ENCODE data around the gene TMED4. TPM values are rescaled to one million over a fixed set of nuclear protein-coding genes. Genes with fewer than 3 reads are reported as not detected.

TMED4 gene
- polyA plus RNA-seq, result 45.8 to 52.0 TPM (median 47.6 TPM) in 3 replicates
- 14.9 TPM for polyA plus RNA-seq (2011; ENCODE audit: low read depth)
- 26.9 and 30.9 TPM in 2 replicates for polyA plus RNA-seq (2011; cell fraction: cytosol; rRNA removed)
- 96.2 and 102 TPM in 2 replicates for polyA plus RNA-seq (2011; cell fraction: nucleus; rRNA removed)
- polyA plus RNA-seq (2012; ENCODE audit: low replicate concordance), result 29.1 and 43.1 TPM in 2 replicates
- 41.7 to 49.6 TPM (median 43.4 TPM) in 3 replicates for polyA minus RNA-seq
- 69.8 TPM for polyA minus RNA-seq (2011; cell fraction: cytosol; rRNA and poly(A)+ RNA removed)
- 38.5 and 48.6 TPM in 2 replicates for polyA minus RNA-seq (2011; cell fraction: nucleus; rRNA and poly(A)+ RNA removed)

GRCh38 chr7:44581879-44582603 lies at the start of gene TMED4:
Gene TMED4, minus strand, starts transcription at chr7:44582231. Its CDS starts 25 bp downstream, at chr7:44582206.
- no peaks in the 10 kb centered on the region for H3K9me3 ChIP-seq (ENCODE audit: control insufficient read depth, low read depth, low read length)
- H4K20me1 ChIP-seq (ENCODE audit: control insufficient read depth, extremely low read depth, insufficient read depth, low read length), result no peaks in the 10 kb centered on the region
- no peak for TF ChIP-seq EZH2 (IDR thresholded peaks at IDR 0.05; ENCODE audit: low read length)
- no peak for TF ChIP-seq CTCF (optimal IDR thresholded peaks at IDR 0.05 in 1 of 3, IDR thresholded peaks at IDR 0.05 in 1 of 3, conservative IDR thresholded peaks at IDR 0.05 in 1 of 3; ENCODE audit: extremely low read depth in 1 of 3, insufficient read depth in 2 of 3, low read length in 3 of 3)
- H3K9me1 ChIP-seq (ENCODE audit: control insufficient read depth, extremely low read depth, insufficient read depth, low read length), result no peaks in the 10 kb centered on the region
- peak; percentile 32 for FAIRE-seq
- no peaks in the 10 kb centered on the region for H3K27me3 ChIP-seq (ENCODE audit: control insufficient read depth, extremely low read depth, insufficient read depth, low read length)
- peaks cover 8 to 13% of the 10 kb centered on the region in 2 experiments for H3K36me3 ChIP-seq (ENCODE audit: control insufficient read depth in 2 of 2, extremely low read depth in 1 of 2, insufficient read depth in 2 of 2, low read length in 2 of 2)
- H3K4me2 ChIP-seq (ENCODE audit: control insufficient read depth, extremely low read depth, insufficient read depth, low read depth, low read length), result peak within 1 kb of the TSS; percentile 87
- peaks cover 17% of the 10 kb centered on the region for H3K4me1 ChIP-seq (ENCODE audit: control insufficient read depth, extremely low read depth, insufficient read depth, low read length)
- H3K27ac ChIP-seq (ENCODE audit: control insufficient read depth, insufficient read depth, low read length), result peak within 1 kb of the TSS; percentile 96
- peak; percentile 97 for DNase-seq (ENCODE audit: low read depth, low spot score)
- peaks cover 32% of the 10 kb centered on the region for H3K79me2 ChIP-seq (ENCODE audit: control insufficient read depth, insufficient read depth, low read length)
- peak within 1 kb of the TSS; percentile 95 for H3K9ac ChIP-seq (ENCODE audit: control insufficient read depth, extremely low read depth, insufficient read depth, low read length)
- H3K4me3 ChIP-seq (ENCODE audit: control insufficient read depth in 2 of 3, extremely low read depth in 1 of 3, insufficient read depth in 2 of 3, low read depth in 1 of 3, low read length in 3 of 3), result peak within 1 kb of the TSS; percentile 90 to 94 (median 91)
- peak within 1 kb of the TSS; percentile 98 for H2AFZ ChIP-seq (ENCODE audit: control insufficient read depth, low read length)
- dilution Hi-C loops (cut with MboI; ENCODE audit: extremely low pct_ligation_motif_present, low sequenced_read_pairs), result no loop called here

- Histone ChIP-seq H3K4me1 (ENCODE audit: control insufficient read depth, extremely low read depth, insufficient read depth, low read length) (peaks cover 28% of the 10 kb centered on the region), H4K20me1 (ENCODE audit: control insufficient read depth, extremely low read depth, insufficient read depth, low read length) (no peaks in the 10 kb centered on the region), H3K36me3 (ENCODE audit: control insufficient read depth in 2 of 2, extremely low read depth in 1 of 2, insufficient read depth in 2 of 2, low read length in 2 of 2) (peaks cover 14 to 31% of the 10 kb centered on the region in 2 experiments), H3K9me3 (ENCODE audit: control insufficient read depth, low read depth, low read length) (no peaks in the 10 kb centered on the region), H3K4me3 (ENCODE audit: control insufficient read depth in 2 of 3, extremely low read depth in 1 of 3, insufficient read depth in 2 of 3, low read depth in 1 of 3, low read length in 3 of 3) (no peak overlapping the region), H3K9me1 (ENCODE audit: control insufficient read depth, extremely low read depth, insufficient read depth, low read length) (peaks cover 2% of the 10 kb centered on the region), H3K9ac (ENCODE audit: control insufficient read depth, extremely low read depth, insufficient read depth, low read length) (no peak overlapping the region), H3K79me2 (ENCODE audit: control insufficient read depth, insufficient read depth, low read length) (peaks cover 7% of the 10 kb centered on the region), H3K4me2 (ENCODE audit: control insufficient read depth, extremely low read depth, insufficient read depth, low read depth, low read length) (no peak overlapping the region), H2AFZ (ENCODE audit: control insufficient read depth, low read length) (no peak overlapping the region), H3K27me3 (ENCODE audit: control insufficient read depth, extremely low read depth, insufficient read depth, low read length) (no peaks in the 10 kb centered on the region), H3K27ac (ENCODE audit: control insufficient read depth, insufficient read depth, low read length) (no peak overlapping the region)
- dilution Hi-C loops (cut with MboI; ENCODE audit: extremely low pct_ligation_motif_present, low sequenced_read_pairs), result no loop called here
- DNase-seq (ENCODE audit: low read depth, low spot score), result no peak
- FAIRE-seq, result no peak
- TF ChIP-seq EZH2 (IDR thresholded peaks at IDR 0.05; ENCODE audit: low read length), result no peak
Observed at GRCh38 chr7:44631458-44632115, 49.6 kb upstream of the TMED4 start.

All from keratinocyte (primary cell).